NB4 (cell line): ENCODE data around the gene PLXDC2.

Source experiments
- TF ChIP-seq, protein P1 (sequence below): IDR thresholded peaks from one replicate; pipeline ENCODE4 v1.5.1; 2012; ENCODE audit warnings: low read depth, low read length
- TF ChIP-seq, protein P2 (sequence below): IDR thresholded peaks from 2 replicates; pipeline ENCODE4 v1.6.1; 2011; ENCODE audit warnings: low read depth, low read length

DNA sequence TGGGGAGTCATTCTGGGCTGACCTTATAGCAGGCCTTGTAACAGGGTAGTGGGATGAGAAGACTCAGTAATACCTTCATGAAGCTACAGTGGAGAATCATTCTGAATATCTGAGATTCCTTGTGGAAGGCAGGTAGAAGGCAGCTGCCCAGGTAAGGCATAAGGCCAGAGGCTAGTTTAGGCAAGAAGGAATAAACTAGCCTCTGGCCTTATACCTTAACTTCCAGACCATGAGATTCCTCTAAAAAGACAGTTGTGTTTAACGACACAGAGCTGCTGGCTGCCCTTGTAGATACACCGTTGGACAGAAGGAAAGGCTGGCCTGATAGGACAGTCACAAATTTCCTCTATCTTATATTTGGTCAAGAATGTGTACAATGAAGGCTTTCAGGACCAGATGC lies 268.2 kb downstream of the PLXDC2 start:
- TF ChIP-seq, protein P1, sequence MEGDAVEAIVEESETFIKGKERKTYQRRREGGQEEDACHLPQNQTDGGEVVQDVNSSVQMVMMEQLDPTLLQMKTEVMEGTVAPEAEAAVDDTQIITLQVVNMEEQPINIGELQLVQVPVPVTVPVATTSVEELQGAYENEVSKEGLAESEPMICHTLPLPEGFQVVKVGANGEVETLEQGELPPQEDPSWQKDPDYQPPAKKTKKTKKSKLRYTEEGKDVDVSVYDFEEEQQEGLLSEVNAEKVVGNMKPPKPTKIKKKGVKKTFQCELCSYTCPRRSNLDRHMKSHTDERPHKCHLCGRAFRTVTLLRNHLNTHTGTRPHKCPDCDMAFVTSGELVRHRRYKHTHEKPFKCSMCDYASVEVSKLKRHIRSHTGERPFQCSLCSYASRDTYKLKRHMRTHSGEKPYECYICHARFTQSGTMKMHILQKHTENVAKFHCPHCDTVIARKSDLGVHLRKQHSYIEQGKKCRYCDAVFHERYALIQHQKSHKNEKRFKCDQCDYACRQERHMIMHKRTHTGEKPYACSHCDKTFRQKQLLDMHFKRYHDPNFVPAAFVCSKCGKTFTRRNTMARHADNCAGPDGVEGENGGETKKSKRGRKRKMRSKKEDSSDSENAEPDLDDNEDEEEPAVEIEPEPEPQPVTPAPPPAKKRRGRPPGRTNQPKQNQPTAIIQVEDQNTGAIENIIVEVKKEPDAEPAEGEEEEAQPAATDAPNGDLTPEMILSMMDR = no peak
- TF ChIP-seq, protein P2, sequence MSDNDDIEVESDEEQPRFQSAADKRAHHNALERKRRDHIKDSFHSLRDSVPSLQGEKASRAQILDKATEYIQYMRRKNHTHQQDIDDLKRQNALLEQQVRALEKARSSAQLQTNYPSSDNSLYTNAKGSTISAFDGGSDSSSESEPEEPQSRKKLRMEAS = no peak
